ENCODE data around the gene CYP19A1. TPM values are rescaled to one million over a fixed set of nuclear protein-coding genes. Genes with fewer than 3 reads are reported as not detected.
A peak's percentile ranks its signal among the peaks of the same experiment; 100 is the strongest.

Gene CYP19A1
- total RNA-seq, 1 experiment from 2014 or later = not detected

GRCh38 chr15:51227940-51228732 lies 110.3 kb downstream of the CYP19A1 start:
- no peak overlapping the region for H3K27ac ChIP-seq (ENCODE audit: low read length)
- in situ Hi-C loops (cut with HindIII; ENCODE audit: low pct_unique_long_range_greater_than_20kb, low sequenced_read_pairs) = no loop called here

GRCh38 chr15:51226576-51227210 lies 111.7 kb downstream of the CYP19A1 start:
- Histone ChIP-seq H3K36me3 (ENCODE audit: control insufficient read depth, insufficient read depth, low read length) (no peaks in the 10 kb centered on the region), H3K27me3 (ENCODE audit: control insufficient read depth, insufficient read depth, low read length) (no peaks in the 10 kb centered on the region), H3K27ac (ENCODE audit: low read length) (no peak overlapping the region), H3K4me3 (ENCODE audit: low read depth in 2 of 2, low read length in 2 of 2) (no peak overlapping the region), H3K9me3 (ENCODE audit: control insufficient read depth, insufficient read depth, low read depth, low read length) (no peaks in the 10 kb centered on the region), H3K4me1 (ENCODE audit: control insufficient read depth, insufficient read depth, low read length) (no peaks in the 10 kb centered on the region)
- ChIA-PET POLR2A (interaction anchor here (0.6 kb wide), 1 partner anchor 110 kb away, joined by 6 read pairs; no protein-coding TSS in a partner anchor), CTCF (interaction anchor here (0.7 kb wide), 1 partner anchor 550 kb away, joined by 5 read pairs; no protein-coding TSS in a partner anchor)
- no peak for TF ChIP-seq CTCF (IDR thresholded peaks at IDR 0.05)
- no peak for TF ChIP-seq SIN3A (IDR thresholded peaks at IDR 0.05; ENCODE audit: borderline replicate concordance, insufficient read depth, low read depth, low read length)
- no peak for TF ChIP-seq POLR2AphosphoS5 (IDR thresholded peaks at IDR 0.05; ENCODE audit: low read depth, low read length)
- no peak for TF ChIP-seq TCF7L2 (IDR thresholded peaks at IDR 0.05; ENCODE audit: low read depth, low read length)
- TF ChIP-seq, protein P1, sequence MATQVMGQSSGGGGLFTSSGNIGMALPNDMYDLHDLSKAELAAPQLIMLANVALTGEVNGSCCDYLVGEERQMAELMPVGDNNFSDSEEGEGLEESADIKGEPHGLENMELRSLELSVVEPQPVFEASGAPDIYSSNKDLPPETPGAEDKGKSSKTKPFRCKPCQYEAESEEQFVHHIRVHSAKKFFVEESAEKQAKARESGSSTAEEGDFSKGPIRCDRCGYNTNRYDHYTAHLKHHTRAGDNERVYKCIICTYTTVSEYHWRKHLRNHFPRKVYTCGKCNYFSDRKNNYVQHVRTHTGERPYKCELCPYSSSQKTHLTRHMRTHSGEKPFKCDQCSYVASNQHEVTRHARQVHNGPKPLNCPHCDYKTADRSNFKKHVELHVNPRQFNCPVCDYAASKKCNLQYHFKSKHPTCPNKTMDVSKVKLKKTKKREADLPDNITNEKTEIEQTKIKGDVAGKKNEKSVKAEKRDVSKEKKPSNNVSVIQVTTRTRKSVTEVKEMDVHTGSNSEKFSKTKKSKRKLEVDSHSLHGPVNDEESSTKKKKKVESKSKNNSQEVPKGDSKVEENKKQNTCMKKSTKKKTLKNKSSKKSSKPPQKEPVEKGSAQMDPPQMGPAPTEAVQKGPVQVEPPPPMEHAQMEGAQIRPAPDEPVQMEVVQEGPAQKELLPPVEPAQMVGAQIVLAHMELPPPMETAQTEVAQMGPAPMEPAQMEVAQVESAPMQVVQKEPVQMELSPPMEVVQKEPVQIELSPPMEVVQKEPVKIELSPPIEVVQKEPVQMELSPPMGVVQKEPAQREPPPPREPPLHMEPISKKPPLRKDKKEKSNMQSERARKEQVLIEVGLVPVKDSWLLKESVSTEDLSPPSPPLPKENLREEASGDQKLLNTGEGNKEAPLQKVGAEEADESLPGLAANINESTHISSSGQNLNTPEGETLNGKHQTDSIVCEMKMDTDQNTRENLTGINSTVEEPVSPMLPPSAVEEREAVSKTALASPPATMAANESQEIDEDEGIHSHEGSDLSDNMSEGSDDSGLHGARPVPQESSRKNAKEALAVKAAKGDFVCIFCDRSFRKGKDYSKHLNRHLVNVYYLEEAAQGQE (IDR thresholded peaks at IDR 0.05; ENCODE audit: insufficient read depth in 1 of 2, low read depth in 2 of 2, low read length in 1 of 2) = no peak
- BruUV-seq (replicated peaks) = no TSS peak
- no peak for ATAC-seq
- intact Hi-C loops (cut with micrococcal nuclease; ENCODE audit: unreplicated experiment) (no loop called here), in situ Hi-C loops (cut with HindIII; ENCODE audit: low pct_unique_long_range_greater_than_20kb, low sequenced_read_pairs) (no loop called here)
- DNase-seq (ENCODE audit: low read depth, low spot score) = no peak

More at GRCh38 chr15:51227940-51228732, 110.3 kb downstream of the CYP19A1 start:
- ChIA-PET CTCF (interaction anchor here (0.7 kb wide), 1 partner anchor 98 kb away, joined by 4 read pairs; no protein-coding TSS in a partner anchor), POLR2A (no interaction called here)
- DNase-seq (ENCODE audit: low read depth, low spot score) (no peak), ATAC-seq (peak; percentile 45; the same call in 1 of the 2 replicates)
- no peak overlapping the region for H3K4me3 ChIP-seq (ENCODE audit: low read depth in 2 of 2, low read length in 2 of 2)
- TF ChIP-seq SIN3A (IDR thresholded peaks at IDR 0.05; ENCODE audit: borderline replicate concordance, insufficient read depth, low read depth, low read length) (no peak), POLR2AphosphoS5 (IDR thresholded peaks at IDR 0.05; ENCODE audit: low read depth, low read length) (no peak), CTCF (IDR thresholded peaks at IDR 0.05) (no peak), TCF7L2 (IDR thresholded peaks at IDR 0.05; ENCODE audit: low read depth, low read length) (no peak)
- TF ChIP-seq, protein P1 (IDR thresholded peaks at IDR 0.05; ENCODE audit: insufficient read depth in 1 of 2, low read depth in 2 of 2, low read length in 1 of 2) = no peak
- H3K4me1 ChIP-seq (ENCODE audit: control insufficient read depth, insufficient read depth, low read length) = no peaks in the 10 kb centered on the region
- H3K36me3 ChIP-seq (ENCODE audit: control insufficient read depth, insufficient read depth, low read length) = no peaks in the 10 kb centered on the region
- no TSS peak for BruUV-seq (replicated peaks)
- intact Hi-C loops (cut with micrococcal nuclease; ENCODE audit: unreplicated experiment) = no loop called here
- H3K27me3 ChIP-seq (ENCODE audit: control insufficient read depth, insufficient read depth, low read length) = no peaks in the 10 kb centered on the region
- no peaks in the 10 kb centered on the region for H3K9me3 ChIP-seq (ENCODE audit: control insufficient read depth, insufficient read depth, low read depth, low read length)
